ENCODE data around the gene MYLK. TPM values are rescaled to one million over a fixed set of nuclear protein-coding genes. Genes with fewer than 3 reads are reported as not detected.

MYLK gene
- total and polyA plus RNA-seq, 9 donors: 50.2 to 645 (median 205) TPM

- no peak for TF ChIP-seq POLR2A (IDR thresholded peaks at IDR 0.05)
- no peak for TF ChIP-seq EP300 (IDR thresholded peaks at IDR 0.05)
- TF ChIP-seq, protein P1, sequence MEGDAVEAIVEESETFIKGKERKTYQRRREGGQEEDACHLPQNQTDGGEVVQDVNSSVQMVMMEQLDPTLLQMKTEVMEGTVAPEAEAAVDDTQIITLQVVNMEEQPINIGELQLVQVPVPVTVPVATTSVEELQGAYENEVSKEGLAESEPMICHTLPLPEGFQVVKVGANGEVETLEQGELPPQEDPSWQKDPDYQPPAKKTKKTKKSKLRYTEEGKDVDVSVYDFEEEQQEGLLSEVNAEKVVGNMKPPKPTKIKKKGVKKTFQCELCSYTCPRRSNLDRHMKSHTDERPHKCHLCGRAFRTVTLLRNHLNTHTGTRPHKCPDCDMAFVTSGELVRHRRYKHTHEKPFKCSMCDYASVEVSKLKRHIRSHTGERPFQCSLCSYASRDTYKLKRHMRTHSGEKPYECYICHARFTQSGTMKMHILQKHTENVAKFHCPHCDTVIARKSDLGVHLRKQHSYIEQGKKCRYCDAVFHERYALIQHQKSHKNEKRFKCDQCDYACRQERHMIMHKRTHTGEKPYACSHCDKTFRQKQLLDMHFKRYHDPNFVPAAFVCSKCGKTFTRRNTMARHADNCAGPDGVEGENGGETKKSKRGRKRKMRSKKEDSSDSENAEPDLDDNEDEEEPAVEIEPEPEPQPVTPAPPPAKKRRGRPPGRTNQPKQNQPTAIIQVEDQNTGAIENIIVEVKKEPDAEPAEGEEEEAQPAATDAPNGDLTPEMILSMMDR (IDR thresholded peaks at IDR 0.05): no peak
- no peak for DNase-seq
- intact Hi-C loops (cut with DNase I): loop anchor here in 1 of 4 donors (5.0 kb wide), 1 partner anchor 33 kb away; no protein-coding TSS in a partner anchor
- H3K4me3 ChIP-seq: no peak overlapping the region
- no peak overlapping the region for H3K27ac ChIP-seq
- H3K36me3 ChIP-seq: no peaks in the 10 kb centered on the region
- no peaks in the 10 kb centered on the region for H3K9me3 ChIP-seq
- peaks cover 10% of the 10 kb centered on the region for H3K4me1 ChIP-seq (ENCODE audit: insufficient read depth)
- no peaks in the 10 kb centered on the region for H3K27me3 ChIP-seq
Observed at GRCh38 chr3:123664753-123665152, 219.4 kb downstream of the MYLK start.

- Histone ChIP-seq H3K36me3 (no peaks in the 10 kb centered on the region), H3K27ac (no peak overlapping the region), H3K9me3 (no peaks in the 10 kb centered on the region), H3K4me1 (ENCODE audit: insufficient read depth) (peaks cover 15% of the 10 kb centered on the region), H3K4me3 (no peak overlapping the region), H3K27me3 (no peaks in the 10 kb centered on the region)
- TF ChIP-seq EP300 (IDR thresholded peaks at IDR 0.05): no peak
- TF ChIP-seq, protein P1 (IDR thresholded peaks at IDR 0.05): no peak
- no peak for TF ChIP-seq POLR2A (IDR thresholded peaks at IDR 0.05)
- DNase-seq: peak in 1 of 5 donors; percentile 52
- intact Hi-C loops (cut with DNase I): loop anchor here in 1 of 4 donors (5.0 kb wide), 1 partner anchor 33 kb away; no protein-coding TSS in a partner anchor
- 85 to 96% (median 92%) methylated on average over 9 of the region's 9 CpGs for WGBS, 3 donors
Observed at GRCh38 chr3:123663977-123664376, 220.2 kb downstream of the MYLK start.

DNA sequence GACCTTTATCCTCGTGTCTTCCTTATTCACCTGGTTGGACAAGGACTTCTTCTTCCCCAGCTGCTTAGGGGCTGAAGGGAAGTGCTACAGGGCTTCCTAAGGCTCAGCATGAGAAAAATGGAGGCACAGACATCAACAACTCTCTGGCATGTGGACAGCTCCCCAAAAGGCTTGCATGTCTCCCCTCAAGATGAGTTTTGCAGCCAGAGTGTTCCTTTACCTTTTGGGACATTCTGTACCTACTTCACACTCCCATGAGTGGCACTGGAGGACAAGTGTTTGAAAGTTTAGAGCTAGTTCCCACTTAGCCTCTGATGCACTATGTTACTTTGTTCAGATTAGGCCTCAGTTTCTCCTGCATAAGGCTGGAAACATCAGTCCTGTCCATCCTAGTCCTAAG lies 222.2 kb downstream of the MYLK start:
- no peak for DNase-seq
- Histone ChIP-seq H3K9me3 (no peaks in the 10 kb centered on the region), H3K27ac (peak overlapping the region in 1 of 2 donors; percentile 76), H3K4me3 (no peak overlapping the region), H3K27me3 (no peaks in the 10 kb centered on the region), H3K36me3 (no peaks in the 10 kb centered on the region), H3K4me1 (ENCODE audit: insufficient read depth) (peaks cover 21% of the 10 kb centered on the region)
- WGBS, 3 donors: 40 to 70% (median 62%) methylated on average over 1 of the region's 1 CpG
- intact Hi-C loops (cut with DNase I): loop anchor here in 1 of 4 donors (5.0 kb wide), 1 partner anchor 35 kb away; no protein-coding TSS in a partner anchor
- no peak for TF ChIP-seq EP300 (IDR thresholded peaks at IDR 0.05)

DNA sequence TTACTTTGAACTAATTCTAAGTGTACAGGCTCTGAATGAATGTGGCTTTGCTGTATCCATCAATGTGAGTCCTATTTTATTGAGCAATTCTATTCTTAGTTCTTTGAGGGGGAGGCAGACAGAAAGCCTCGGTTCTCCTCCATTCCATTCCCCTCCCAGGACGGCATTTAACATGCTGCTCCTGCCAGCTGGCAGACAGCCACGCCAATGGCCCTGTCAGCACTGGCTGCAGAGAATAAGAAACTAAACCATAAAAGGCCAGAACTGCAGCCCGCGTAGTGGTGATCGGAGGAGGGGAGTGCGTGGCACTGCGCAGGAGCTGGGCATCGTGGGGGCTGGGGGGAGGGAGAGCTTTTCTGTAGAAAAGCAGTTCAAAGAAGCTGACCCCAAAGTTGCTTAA lies 223.2 kb downstream of the MYLK start:
- Histone ChIP-seq H3K27me3 (no peaks in the 10 kb centered on the region), H3K36me3 (no peaks in the 10 kb centered on the region), H3K9me3 (no peaks in the 10 kb centered on the region), H3K4me1 (ENCODE audit: insufficient read depth) (peaks cover 21% of the 10 kb centered on the region), H3K4me3 (no peak overlapping the region), H3K27ac (peak overlapping the region in 1 of 2 donors; percentile 76)
- TF ChIP-seq, protein P1 (IDR thresholded peaks at IDR 0.05): no peak
- TF ChIP-seq EP300 (IDR thresholded peaks at IDR 0.05): peak; percentile 67
- DNase-seq: peak; percentile 94 to 99 (median 98)
- intact Hi-C loops (cut with DNase I): loop anchor here in 1 of 4 donors (5.0 kb wide), 1 partner anchor 36 kb away; no protein-coding TSS in a partner anchor
- WGBS, 3 donors: 1 to 5% (median 1%) methylated on average over 9 of the region's 9 CpGs

DNA sequence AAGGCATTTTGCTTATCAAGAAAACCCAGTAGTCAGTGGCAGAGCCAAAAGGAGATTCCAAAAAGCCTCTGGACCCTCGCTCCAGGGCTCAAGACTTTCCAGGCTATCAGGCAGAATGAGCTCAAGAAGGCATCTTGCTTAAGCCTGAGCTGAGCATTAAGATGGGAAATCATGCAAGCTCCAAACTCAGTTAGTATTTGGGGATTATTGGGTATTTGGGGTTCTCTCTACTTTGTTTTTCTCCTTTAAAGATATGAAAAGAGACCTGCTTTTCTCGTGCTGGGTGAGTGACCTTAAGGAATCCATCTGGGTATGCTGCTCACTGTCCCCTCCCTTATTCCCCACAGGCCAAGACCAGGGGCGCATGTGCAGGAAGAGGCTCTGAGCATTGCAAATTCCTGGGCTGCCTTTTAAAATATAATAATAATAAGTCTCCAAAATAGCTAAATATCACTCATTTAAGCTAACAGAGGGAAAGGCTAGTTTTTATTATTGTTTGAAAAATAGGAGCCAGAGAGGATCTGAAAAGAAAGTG lies 223.9 kb downstream of the MYLK start:
- Histone ChIP-seq H3K4me3 (no peak overlapping the region), H3K9me3 (no peaks in the 10 kb centered on the region), H3K36me3 (no peaks in the 10 kb centered on the region), H3K27ac (peak overlapping the region in 1 of 2 donors; percentile 76), H3K4me1 (ENCODE audit: insufficient read depth) (peaks cover 21% of the 10 kb centered on the region), H3K27me3 (no peaks in the 10 kb centered on the region)
- intact Hi-C loops (cut with DNase I): loop anchor here in 1 of 4 donors (5.0 kb wide), 1 partner anchor 37 kb away; no protein-coding TSS in a partner anchor
- TF ChIP-seq POLR2A (IDR thresholded peaks at IDR 0.05) (no peak), EP300 (IDR thresholded peaks at IDR 0.05) (no peak)
- TF ChIP-seq, protein P1 (IDR thresholded peaks at IDR 0.05): no peak
- 22 to 43% (median 29%) methylated on average over 3 of the region's 3 CpGs for WGBS, 3 donors
- DNase-seq: no peak
